Stimulated activated effector memory CD8-positive, alpha-beta T cell treated with anti-CD3 and anti-CD28 coated beads, Interleukin-12 subunit alpha, Interleukin-12 subunit beta, amount 100 ng/mL, for 72 hours (primary cell): ENCODE results near the gene IFNL4.
"Not testable (repeated sequence)": the region's sequence is repeated elsewhere in the genome, so short reads cannot be mapped to it uniquely, and the experiment has no call there.

ENCODE experiments used
- ATAC-seq: fragments of 150-1000 bp; cut with Tn5 transposase; 2 replicates; pipeline ENCODE4 v1.10.0; 2021
- DNase-seq, 2 donors: peaks; one replicate each; pipeline ENCODE4 v3.0.0; 2021 to 2022; ENCODE audit warnings: low spot score in 2 of 2
- H3K27ac Mint-ChIP-seq: one replicate; pipeline ENCODE4 v1.8.0; 2022; ENCODE audit warnings: mild to moderate bottlenecking, mixed read lengths
- H3K36me3 Mint-ChIP-seq: one replicate; pipeline ENCODE4 v1.8.0; 2022; ENCODE audit warnings: mild to moderate bottlenecking, mixed read lengths
- H3K4me1 Mint-ChIP-seq: one replicate; pipeline ENCODE4 v1.8.0; 2022; ENCODE audit warnings: mixed read lengths
- H3K4me3 Mint-ChIP-seq: one replicate; pipeline ENCODE4 v1.8.0; 2022; ENCODE audit warnings: mild to moderate bottlenecking, mixed read lengths
- H3K9me3 Mint-ChIP-seq: one replicate; pipeline ENCODE4 v1.8.0; 2022; ENCODE audit warnings: mixed read lengths

IFNL4 gene

GRCh38 chr19:39248806-39249205 lies at the start of gene IFNL4:
Gene IFNL4, minus strand, starts transcription at chr19:39248856.
- no peak for ATAC-seq
- no peaks in the 10 kb centered on the region for H3K36me3 Mint-ChIP-seq
- no peak for DNase-seq
- H3K27ac Mint-ChIP-seq, result no peak within 1 kb of the TSS
- H3K9me3 Mint-ChIP-seq, result no peaks in the 10 kb centered on the region
- peak within 1 kb of the TSS; percentile 49 for H3K4me3 Mint-ChIP-seq
- H3K4me1 Mint-ChIP-seq, result no peaks in the 10 kb centered on the region

DNA sequence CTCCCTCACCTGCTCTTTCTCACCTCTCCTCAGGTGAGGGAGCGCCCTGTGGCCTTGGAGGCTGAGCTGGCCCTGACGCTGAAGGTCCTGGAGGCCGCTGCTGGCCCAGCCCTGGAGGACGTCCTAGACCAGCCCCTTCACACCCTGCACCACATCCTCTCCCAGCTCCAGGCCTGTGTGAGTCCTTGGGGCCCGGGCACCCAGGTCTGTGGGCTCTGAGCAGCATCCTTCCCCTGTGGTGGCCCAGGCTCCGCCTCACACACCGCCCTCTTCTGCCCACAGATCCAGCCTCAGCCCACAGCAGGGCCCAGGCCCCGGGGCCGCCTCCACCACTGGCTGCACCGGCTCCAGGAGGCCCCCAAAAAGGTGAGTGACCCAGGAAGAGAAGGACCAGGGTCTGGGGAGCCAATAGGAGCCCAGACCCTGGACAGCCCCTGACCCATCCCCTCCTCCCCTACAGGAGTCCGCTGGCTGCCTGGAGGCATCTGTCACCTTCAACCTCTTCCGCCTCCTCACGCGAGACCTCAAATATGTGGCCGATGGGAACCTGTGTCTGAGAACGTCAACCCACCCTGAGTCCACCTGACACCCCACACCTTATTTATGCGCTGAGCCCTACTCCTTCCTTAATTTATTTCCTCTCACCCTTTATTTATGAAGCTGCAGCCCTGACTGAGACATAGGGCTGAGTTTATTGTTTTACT lies 49.4 kb upstream of the IFNL4 start:
- no peaks in the 10 kb centered on the region for H3K9me3 Mint-ChIP-seq
- peak; percentile 95 for ATAC-seq
- H3K4me1 Mint-ChIP-seq, result peaks cover 41% of the 10 kb centered on the region
- peak overlapping the region; percentile 72 for H3K4me3 Mint-ChIP-seq
- H3K36me3 Mint-ChIP-seq, result peaks cover 19% of the 10 kb centered on the region
- DNase-seq, result peak; percentile 63 to 90
- H3K27ac Mint-ChIP-seq, result peak overlapping the region; percentile 82

GRCh38 chr19:39296906-39297305 lies 48.2 kb upstream of the IFNL4 start:
- no peak for DNase-seq
- Mint-ChIP-seq H3K27ac (peak overlapping the region; percentile 82), H3K4me3 (no peak overlapping the region), H3K36me3 (peaks cover 19% of the 10 kb centered on the region), H3K9me3 (no peaks in the 10 kb centered on the region), H3K4me1 (peaks cover 41% of the 10 kb centered on the region)
- no peak for ATAC-seq

DNA sequence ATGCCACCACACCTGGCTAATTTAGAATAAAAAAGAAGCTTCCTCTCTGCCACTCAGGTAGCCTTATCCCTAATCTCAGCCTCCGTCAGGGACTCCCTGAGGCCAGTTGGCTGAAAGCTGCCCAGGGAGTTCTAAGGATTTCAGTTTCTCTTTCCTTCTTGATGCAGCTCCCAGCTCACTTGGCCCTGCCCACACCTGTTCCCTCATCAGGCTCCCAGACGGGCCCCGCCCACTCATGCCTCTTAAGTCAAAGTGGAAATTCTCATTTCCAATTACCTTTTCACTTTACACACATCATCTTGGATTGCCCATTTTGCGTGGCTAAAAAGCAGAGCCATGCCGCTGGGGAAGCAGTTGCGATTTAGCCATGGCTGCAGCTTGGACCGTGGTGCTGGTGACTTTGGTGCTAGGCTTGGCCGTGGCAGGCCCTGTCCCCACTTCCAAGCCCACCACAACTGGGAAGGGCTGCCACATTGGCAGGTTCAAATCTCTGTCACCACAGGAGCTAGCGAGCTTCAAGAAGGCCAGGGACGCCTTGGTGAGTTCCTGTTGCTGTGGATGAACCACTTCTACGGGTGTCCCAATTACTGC lies 47.5 kb upstream of the IFNL4 start, which contains the start of gene IFNL1:
Gene IFNL1 (plus strand): TSS at position 353 of the 591 bp plus-strand sequence. CDS start 15 bp downstream, at position 368.
- Mint-ChIP-seq H3K36me3 (peaks cover 19% of the 10 kb centered on the region), H3K4me3 (no peak within 1 kb of the TSS), H3K4me1 (peaks cover 41% of the 10 kb centered on the region), H3K9me3 (no peaks in the 10 kb centered on the region), H3K27ac (peak within 1 kb of the TSS; percentile 82)
- DNase-seq (no peak), ATAC-seq (no peak)

DNA sequence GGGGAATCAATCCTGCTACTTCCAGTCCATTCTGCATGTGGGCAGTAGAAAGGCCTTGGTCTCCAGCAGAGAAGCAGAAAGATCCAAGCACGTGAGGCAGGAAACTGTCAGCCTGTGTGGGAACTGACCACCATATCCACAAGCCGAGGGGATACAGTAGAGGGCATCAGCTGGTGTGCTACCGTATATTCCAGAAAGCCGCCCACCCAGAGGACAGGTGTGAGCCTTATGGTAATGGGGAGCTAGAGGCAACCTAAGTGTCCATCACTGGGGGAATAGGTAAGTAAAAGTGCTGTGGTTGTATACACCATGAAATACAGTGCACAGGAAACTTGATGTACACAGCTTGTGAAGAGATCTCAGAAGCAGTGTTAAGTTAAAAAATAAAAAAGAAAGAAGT lies 44.7 kb upstream of the IFNL4 start:
- peaks cover 7% of the 10 kb centered on the region for H3K36me3 Mint-ChIP-seq
- no peak overlapping the region for H3K27ac Mint-ChIP-seq
- DNase-seq (no peak), ATAC-seq (no peak)
- peaks cover 26% of the 10 kb centered on the region for H3K4me1 Mint-ChIP-seq
- no peak overlapping the region for H3K4me3 Mint-ChIP-seq
- no peaks in the 10 kb centered on the region for H3K9me3 Mint-ChIP-seq

- DNase-seq, result no peak
- Mint-ChIP-seq H3K4me3 (no peak overlapping the region), H3K36me3 (no peaks in the 10 kb centered on the region), H3K27ac (no peak overlapping the region), H3K4me1 (no peaks in the 10 kb centered on the region), H3K9me3 (no peaks in the 10 kb centered on the region)
- no peak for ATAC-seq
These were observed 35.4 kb upstream of the IFNL4 start for GRCh38 chr19:39284032-39284431.

GRCh38 chr19:39282021-39282420 lies 33.4 kb upstream of the IFNL4 start:
- H3K36me3 Mint-ChIP-seq, result no peaks in the 10 kb centered on the region
- ATAC-seq (no peak), DNase-seq (no peak)
- no peak overlapping the region for H3K27ac Mint-ChIP-seq
- no peaks in the 10 kb centered on the region for H3K9me3 Mint-ChIP-seq
- H3K4me3 Mint-ChIP-seq, result no peak overlapping the region
- peaks cover 6% of the 10 kb centered on the region for H3K4me1 Mint-ChIP-seq

GRCh38 chr19:39277598-39277997 lies 28.9 kb upstream of the IFNL4 start:
- Mint-ChIP-seq H3K9me3 (no peaks in the 10 kb centered on the region), H3K27ac (no peak overlapping the region)
- ATAC-seq, result no peak

GRCh38 chr19:39276740-39277139 lies 28.1 kb upstream of the IFNL4 start:
- no peak for ATAC-seq
- Mint-ChIP-seq H3K36me3 (no peaks in the 10 kb centered on the region), H3K9me3 (no peaks in the 10 kb centered on the region), H3K27ac (no peak overlapping the region), H3K4me1 (peaks cover 6% of the 10 kb centered on the region), H3K4me3 (no peak overlapping the region)
- no peak for DNase-seq

More at GRCh38 chr19:39277598-39277997, 28.9 kb upstream of the IFNL4 start:
- no peak for DNase-seq
- Mint-ChIP-seq H3K4me1 (peaks cover 6% of the 10 kb centered on the region), H3K4me3 (no peak overlapping the region), H3K36me3 (no peaks in the 10 kb centered on the region)

DNA sequence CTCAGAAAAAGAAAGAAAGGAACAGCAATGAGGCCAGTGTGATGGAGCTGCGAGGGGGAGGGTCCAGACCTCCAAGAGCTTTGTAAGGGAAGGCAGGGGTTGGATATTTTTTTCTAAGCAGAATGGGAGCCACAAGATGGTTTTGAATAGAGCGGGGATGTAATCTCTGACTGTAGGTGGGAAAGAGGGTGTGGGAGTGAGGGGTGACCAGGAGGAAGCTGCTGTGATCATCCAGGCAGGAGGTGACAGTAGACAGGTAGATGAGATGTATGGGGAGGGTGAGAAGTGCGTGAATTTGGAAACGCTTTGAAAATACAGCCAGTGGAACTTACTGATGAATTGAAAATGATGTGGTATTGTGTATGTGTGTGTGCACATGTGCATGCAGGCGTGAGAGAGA lies 26.9 kb upstream of the IFNL4 start:
- ATAC-seq (no peak), DNase-seq (no peak)
- no peak overlapping the region for H3K27ac Mint-ChIP-seq
- H3K9me3 Mint-ChIP-seq, result no peaks in the 10 kb centered on the region
- no peak overlapping the region for H3K4me3 Mint-ChIP-seq
- H3K36me3 Mint-ChIP-seq, result no peaks in the 10 kb centered on the region
- peaks cover 6% of the 10 kb centered on the region for H3K4me1 Mint-ChIP-seq

DNA sequence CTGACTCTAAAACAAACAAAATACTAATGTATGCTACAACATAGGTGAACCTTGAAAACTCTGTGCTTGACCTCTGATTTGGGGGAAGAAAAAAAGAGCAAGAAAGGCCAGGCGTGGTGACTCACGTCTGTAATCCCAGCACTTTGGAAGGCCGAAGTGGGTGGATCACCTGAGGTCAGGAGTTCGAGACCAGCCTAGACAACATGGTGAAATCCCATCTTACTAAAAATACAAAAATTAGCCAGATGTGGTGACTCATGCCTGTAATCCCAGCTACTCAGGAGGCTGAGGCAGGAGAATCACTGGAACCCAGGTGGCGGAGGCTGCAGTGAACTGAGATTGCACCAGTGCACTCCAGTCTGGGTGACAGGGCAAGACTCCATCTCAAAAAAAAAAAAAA lies 25.2 kb upstream of the IFNL4 start:
- not testable (repeated sequence) for DNase-seq

GRCh38 chr19:39270036-39270871 lies 21.6 kb upstream of the IFNL4 start:
- ATAC-seq (no peak), DNase-seq (no peak)
- Mint-ChIP-seq H3K4me3 (no peak overlapping the region), H3K9me3 (no peaks in the 10 kb centered on the region), H3K27ac (no peak overlapping the region), H3K4me1 (no peaks in the 10 kb centered on the region), H3K36me3 (no peaks in the 10 kb centered on the region)

More for the DNA sequence above, 25.2 kb upstream of the IFNL4 start:
- ATAC-seq, H3K4me3 Mint-ChIP-seq, H3K36me3 Mint-ChIP-seq, H3K4me1 Mint-ChIP-seq, H3K9me3 Mint-ChIP-seq, H3K27ac Mint-ChIP-seq: not testable (repeated sequence)

DNA sequence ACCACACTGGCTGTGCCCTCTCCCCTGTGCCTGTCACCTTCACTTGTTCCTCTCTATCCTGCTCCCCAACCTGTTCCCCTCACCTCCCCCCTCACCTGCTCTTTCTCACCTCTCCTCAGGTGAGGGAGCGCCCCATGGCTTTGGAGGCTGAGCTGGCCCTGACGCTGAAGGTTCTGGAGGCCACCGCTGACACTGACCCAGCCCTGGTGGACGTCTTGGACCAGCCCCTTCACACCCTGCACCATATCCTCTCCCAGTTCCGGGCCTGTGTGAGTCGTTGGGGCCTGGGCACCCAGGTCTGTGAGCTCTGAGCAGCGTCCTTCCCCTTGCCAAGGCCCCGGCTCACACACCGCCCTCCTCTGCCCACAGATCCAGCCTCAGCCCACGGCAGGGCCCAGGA lies 20.7 kb upstream of the IFNL4 start:
- not testable (repeated sequence) for ATAC-seq, H3K4me1 Mint-ChIP-seq, DNase-seq, H3K36me3 Mint-ChIP-seq, H3K9me3 Mint-ChIP-seq, H3K4me3 Mint-ChIP-seq
- peak overlapping the region; percentile 43 for H3K27ac Mint-ChIP-seq

DNA sequence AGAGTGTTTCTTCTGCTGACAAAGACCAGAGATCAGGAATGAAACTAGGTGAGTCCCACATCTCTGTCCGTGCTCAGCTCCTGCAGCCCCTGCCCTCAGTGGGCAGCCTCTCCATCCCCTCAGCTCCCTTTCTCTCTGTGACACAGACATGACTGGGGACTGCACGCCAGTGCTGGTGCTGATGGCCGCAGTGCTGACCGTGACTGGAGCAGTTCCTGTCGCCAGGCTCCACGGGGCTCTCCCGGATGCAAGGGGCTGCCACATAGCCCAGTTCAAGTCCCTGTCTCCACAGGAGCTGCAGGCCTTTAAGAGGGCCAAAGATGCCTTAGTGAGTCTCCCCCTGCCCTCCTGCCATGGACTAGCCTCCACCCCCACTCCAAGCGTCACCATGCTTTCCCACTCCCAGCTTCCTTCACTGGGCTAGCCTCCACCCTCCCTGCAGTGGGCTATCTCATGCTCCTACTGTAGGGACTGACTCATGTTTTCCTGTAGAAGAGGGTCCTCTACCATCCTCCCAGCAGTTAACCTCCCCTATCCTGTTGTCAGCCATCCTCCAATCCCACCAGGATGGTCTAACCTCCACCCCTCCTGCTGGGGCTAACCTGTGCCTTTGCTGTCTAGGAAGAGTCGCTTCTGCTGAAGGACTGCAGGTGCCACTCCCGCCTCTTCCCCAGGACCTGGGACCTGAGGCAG lies 20.0 kb upstream of the IFNL4 start:
- not testable (repeated sequence) for ATAC-seq, H3K4me1 Mint-ChIP-seq, H3K4me3 Mint-ChIP-seq, H3K36me3 Mint-ChIP-seq, H3K9me3 Mint-ChIP-seq, DNase-seq
- H3K27ac Mint-ChIP-seq, result peak overlapping the region; percentile 43

- not testable (repeated sequence) for DNase-seq, H3K4me3 Mint-ChIP-seq, H3K4me1 Mint-ChIP-seq, H3K9me3 Mint-ChIP-seq, H3K36me3 Mint-ChIP-seq
- peak; percentile 54 for ATAC-seq
- peak within 1 kb of the TSS; percentile 43 for H3K27ac Mint-ChIP-seq
These were observed 19.4 kb upstream of the IFNL4 start, which contains the start of gene IFNL2 for GRCh38 chr19:39268085-39268484. Gene IFNL2, plus strand, starts transcription at chr19:39268396. Its CDS starts 173 bp downstream, at chr19:39268569.
